GM23248 (cell line): ENCODE data around the gene COX4I1. TPM values are rescaled to one million over a fixed set of nuclear protein-coding genes. Genes with fewer than 3 reads are reported as not detected.
"Not testable (repeated sequence)": the region's sequence is repeated elsewhere in the genome, so short reads cannot be mapped to it uniquely, and the experiment has no call there.

ENCODE experiments used
- DNase-seq: peaks from one replicate; pipeline ENCODE4 v3.0.0-alpha.2; 2015
- H2AFZ ChIP-seq: fragments of 200-600 bp; sonication (generic); 2 replicates; pipeline ENCODE4 v1.6.1; 2016; ENCODE audit warnings: antibody characterized with exemption
- H3F3A ChIP-seq: fragments of 200-600 bp; sonication (generic); 2 replicates; pipeline ENCODE4 v1.6.1; 2016; ENCODE audit warnings: mild to moderate bottlenecking, antibody characterized with exemption, mixed run types; ENCODE audit not compliant: insufficient read depth
- H3K27ac ChIP-seq: fragments of 200-600 bp; sonication (generic); 2 replicates; pipeline ENCODE4 v1.5.1; 2016; ENCODE audit warnings: mild to moderate bottlenecking
- H3K27me3 ChIP-seq: fragments of 200-600 bp; sonication (generic); replicated peaks from 2 replicates; pipeline ENCODE4 v1.6.1; 2016; ENCODE audit warnings: mild to moderate bottlenecking; ENCODE audit not compliant: insufficient read depth
- H3K36me3 ChIP-seq: fragments of 200-600 bp; sonication (generic); 2 replicates; pipeline ENCODE4 v1.6.1; 2016; ENCODE audit warnings: low read depth, mild to moderate bottlenecking
- H3K4me1 ChIP-seq: fragments of 200-600 bp; sonication (generic); 2 replicates; pipeline ENCODE4 v1.6.1; 2016; ENCODE audit warnings: mild to moderate bottlenecking; ENCODE audit not compliant: insufficient read depth
- H3K4me2 ChIP-seq: fragments of 200-600 bp; sonication (generic); one replicate; pipeline ENCODE4 v1.6.1; 2016; ENCODE audit warnings: mild to moderate bottlenecking; ENCODE audit not compliant: unreplicated experiment
- H3K4me3 ChIP-seq: fragments of 200-600 bp; sonication (generic); 2 replicates; pipeline ENCODE4 v1.5.1; 2016; ENCODE audit warnings: mild to moderate bottlenecking
- H3K79me2 ChIP-seq: fragments of 200-600 bp; sonication (generic); 2 replicates; pipeline ENCODE4 v1.6.1; 2016; ENCODE audit warnings: mild to moderate bottlenecking; ENCODE audit not compliant: insufficient read depth
- H3K9ac ChIP-seq: fragments of 200-600 bp; sonication (generic); 2 replicates; pipeline ENCODE4 v1.6.1; 2016; ENCODE audit warnings: mild to moderate bottlenecking
- H3K9me2 ChIP-seq: fragments of 200-600 bp; sonication (generic); 2 replicates; pipeline ENCODE4 v1.6.1; 2016; ENCODE audit warnings: mixed run types, mild to moderate bottlenecking, moderate library complexity; ENCODE audit not compliant: insufficient read depth
- H3K9me3 ChIP-seq: fragments of 200-600 bp; sonication (generic); one replicate; pipeline ENCODE4 v1.6.1; 2017; ENCODE audit warnings: low read depth
- H4K20me1 ChIP-seq: fragments of 200-600 bp; sonication (generic); 2 replicates; pipeline ENCODE4 v1.6.0; 2016; ENCODE audit not compliant: insufficient read depth
- EZH2 ChIP-seq: fragments of 200-600 bp; sonication (generic); IDR thresholded peaks from 2 replicates; pipeline ENCODE4 v1.6.1; 2018; ENCODE audit warnings: antibody characterized with exemption, mild to moderate bottlenecking; ENCODE audit not compliant: insufficient read depth, poor library complexity, severe bottlenecking
- EZH2phosphoT487 ChIP-seq: fragments of 200-600 bp; sonication (generic); IDR thresholded peaks from 2 replicates; pipeline ENCODE4 v1.6.1; 2018; ENCODE audit warnings: antibody characterized with exemption, moderate library complexity, mild to moderate bottlenecking, low read depth; ENCODE audit not compliant: insufficient read depth
- WGBS, 2 experiments: methylation state at CpG; one replicate each; pipeline ENCODE4 v1.1.6; 2015 to 2017; ENCODE audit warnings: low lambda C conversion rate in 2 of 2, low coverage in 1 of 2; ENCODE audit errors: missing lambda C conversion rate in 2 of 2; 5-methylcytosine and 5-hydroxymethylcytosine counted together
- in situ Hi-C: fragments of 300-500 bp; cut with MboI; formaldehyde crosslinking; loops from 2 replicates; pipeline ENCODE4 v1.15.0; 2020
- polyA plus RNA-seq: library from polyadenylated mRNA; unstranded; fragments of >200 nt; fragmentation: Nextera tagmentation; extraction: Ambion mirVana; gene quantifications from 2 replicates; pipeline ENCODE4 v1.2.1, GENCODE V29; 2016
- total RNA-seq: library from RNA; depleted of rRNA; stranded (reverse); fragments of >200 nt; shearing (Covaris generic); gene quantifications from 2 replicates; pipeline ENCODE4 v1.2.3, GENCODE V29; 2014

Gene COX4I1
- total and polyA plus RNA-seq, 2 experiments from 2014 or later: 390 to 566 TPM

DNA sequence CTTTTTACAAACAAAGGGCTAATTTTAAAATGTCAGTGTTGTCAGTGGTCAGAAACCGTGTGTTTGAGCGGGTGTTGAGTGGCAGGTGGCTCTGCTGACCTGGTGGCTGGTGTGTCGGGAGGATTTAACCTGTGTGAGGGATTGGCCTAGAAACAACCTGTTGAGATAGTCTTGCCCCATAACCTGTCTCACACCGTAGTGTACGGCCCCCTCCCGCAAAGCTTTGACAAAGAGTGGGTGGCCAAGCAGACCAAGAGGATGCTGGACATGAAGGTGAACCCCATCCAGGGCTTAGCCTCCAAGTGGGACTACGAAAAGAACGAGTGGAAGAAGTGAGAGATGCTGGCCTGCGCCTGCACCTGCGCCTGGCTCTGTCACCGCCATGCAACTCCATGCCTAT lies 7.0 kb downstream of the COX4I1 start:
- no peaks in the 10 kb centered on the region for H3K4me1 ChIP-seq
- in situ Hi-C loops: no loop called here

DNA sequence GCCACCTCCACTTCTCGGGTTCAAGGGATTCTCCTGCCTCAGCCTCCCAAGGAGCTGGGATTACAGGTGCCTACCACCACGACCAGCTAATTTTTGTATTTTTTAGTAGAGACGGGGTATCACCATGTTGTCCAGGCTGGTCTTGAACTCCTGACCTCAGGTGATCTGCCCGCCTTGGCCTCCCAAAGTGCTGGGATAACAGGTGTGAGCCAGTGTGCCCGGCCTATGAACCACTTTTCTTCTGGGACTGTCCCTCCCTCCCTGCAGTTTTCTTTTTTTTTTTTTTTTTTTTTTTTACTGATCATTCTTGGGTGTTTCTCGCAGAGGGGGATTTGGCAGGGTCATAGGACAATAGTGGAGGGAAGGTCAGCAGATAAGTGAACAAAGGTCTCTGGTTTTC lies 7.8 kb downstream of the COX4I1 start:
- in situ Hi-C loops, H3K4me1 ChIP-seq, H3K4me3 ChIP-seq, H3K9me3 ChIP-seq, H3F3A ChIP-seq, H3K9ac ChIP-seq, H3K27ac ChIP-seq, H4K20me1 ChIP-seq, H2AFZ ChIP-seq, H3K4me2 ChIP-seq, DNase-seq, H3K9me2 ChIP-seq: not testable (repeated sequence)
- Histone ChIP-seq H3K27me3 (peaks cover 16% of the 10 kb centered on the region), H3K79me2 (peaks cover 25% of the 10 kb centered on the region), H3K36me3 (peaks cover 34% of the 10 kb centered on the region; the same call in 1 of the 2 replicates)
- 87 to 89% methylated on average over 5 to 6 of the region's 6 CpGs for WGBS, 2 experiments

More for the DNA sequence above, 7.0 kb downstream of the COX4I1 start:
- Histone ChIP-seq H3K27ac (no peak overlapping the region), H3K27me3 (peaks cover 8% of the 10 kb centered on the region), H3K9me3 (no peaks in the 10 kb centered on the region), H4K20me1 (no peaks in the 10 kb centered on the region; the same call in none of the 2 replicates), H3K79me2 (peaks cover 31% of the 10 kb centered on the region), H3K36me3 (peaks cover 42% of the 10 kb centered on the region), H3K9me2 (no peaks in the 10 kb centered on the region), H3K9ac (no peak overlapping the region), H2AFZ (no peak overlapping the region), H3F3A (0 out of 2 replicates have a peak, but pooled peaks cover 4% of the 10 kb centered on the region), H3K4me3 (no peak overlapping the region), H3K4me2 (no peak overlapping the region)
- DNase-seq: no peak
- WGBS, 2 experiments: 93 to 96% methylated on average over 11 of the region's 11 CpGs
- TF ChIP-seq EZH2phosphoT487 (no peak), EZH2 (no peak)

DNA sequence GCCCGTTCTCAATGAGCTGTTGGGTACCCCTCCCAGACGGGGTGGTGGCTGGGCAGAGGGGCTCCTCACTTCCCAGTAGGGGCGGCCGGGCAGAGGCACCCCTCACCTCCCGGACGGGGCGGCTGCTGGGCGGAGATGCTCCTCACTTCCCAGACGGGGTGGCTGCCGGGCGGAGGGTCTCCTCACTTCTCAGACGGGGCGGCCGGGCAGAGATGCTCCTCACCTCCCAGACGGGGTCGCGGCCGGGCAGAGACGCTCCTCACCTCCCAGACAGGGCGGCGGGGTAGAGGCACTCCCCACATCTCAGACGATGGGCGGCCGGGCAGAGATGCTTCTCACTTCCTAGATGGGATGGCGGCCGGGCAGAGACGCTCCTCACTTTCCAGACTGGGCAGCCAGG lies 8.6 kb downstream of the COX4I1 start:
- H3K9me3 ChIP-seq, H3K4me2 ChIP-seq, H3K4me3 ChIP-seq, H3K4me1 ChIP-seq, H3F3A ChIP-seq, H3K9me2 ChIP-seq, H3K27ac ChIP-seq, H4K20me1 ChIP-seq, H3K9ac ChIP-seq, H2AFZ ChIP-seq, DNase-seq, in situ Hi-C loops: not testable (repeated sequence)
- Histone ChIP-seq H3K27me3 (peaks cover 23% of the 10 kb centered on the region), H3K36me3 (peaks cover 27% of the 10 kb centered on the region; the same call in 1 of the 2 replicates), H3K79me2 (peaks cover 18% of the 10 kb centered on the region)
- WGBS, 2 experiments: 83 to 94% methylated on average over 2 to 19 of the region's 27 CpGs

DNA sequence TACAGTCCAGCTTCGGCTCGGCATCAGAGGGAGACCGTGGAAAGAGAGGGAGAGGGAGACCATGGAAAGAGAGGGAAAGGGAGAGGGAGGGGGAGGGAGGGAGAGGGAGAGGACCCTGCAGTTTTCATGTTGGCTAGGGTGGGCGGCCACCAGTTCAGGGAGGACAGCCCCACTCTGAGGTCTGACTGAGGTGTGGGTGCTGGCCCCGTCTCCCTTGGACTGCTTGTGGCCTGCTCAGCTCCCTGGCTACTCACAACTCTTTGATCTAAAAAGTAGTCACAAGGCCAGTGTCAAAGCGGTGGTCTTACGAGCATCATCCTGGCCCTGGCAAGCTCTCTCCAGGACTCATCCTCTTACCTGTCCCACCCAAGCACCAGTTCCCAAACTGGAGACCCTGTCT lies 9.4 kb downstream of the COX4I1 start:
- Histone ChIP-seq H3K9ac (no peak overlapping the region), H3K36me3 (peaks cover 23% of the 10 kb centered on the region; the same call in 1 of the 2 replicates), H3K27me3 (peaks cover 32% of the 10 kb centered on the region), H3K4me1 (no peaks in the 10 kb centered on the region), H4K20me1 (no peaks in the 10 kb centered on the region; the same call in 1 of the 2 replicates), H3F3A (0 out of 2 replicates have a peak, but pooled peaks cover 4% of the 10 kb centered on the region), H3K4me3 (no peak overlapping the region), H3K79me2 (peaks cover 10% of the 10 kb centered on the region), H3K27ac (no peak overlapping the region), H3K4me2 (no peak overlapping the region), H3K9me3 (no peaks in the 10 kb centered on the region), H3K9me2 (no peaks in the 10 kb centered on the region), H2AFZ (no peak overlapping the region)
- in situ Hi-C loops: no loop called here
- no peak for DNase-seq
- TF ChIP-seq EZH2phosphoT487 (no peak), EZH2 (no peak)
- WGBS, 2 experiments: 91% methylated on average over 6 to 7 of the region's 7 CpGs

DNA sequence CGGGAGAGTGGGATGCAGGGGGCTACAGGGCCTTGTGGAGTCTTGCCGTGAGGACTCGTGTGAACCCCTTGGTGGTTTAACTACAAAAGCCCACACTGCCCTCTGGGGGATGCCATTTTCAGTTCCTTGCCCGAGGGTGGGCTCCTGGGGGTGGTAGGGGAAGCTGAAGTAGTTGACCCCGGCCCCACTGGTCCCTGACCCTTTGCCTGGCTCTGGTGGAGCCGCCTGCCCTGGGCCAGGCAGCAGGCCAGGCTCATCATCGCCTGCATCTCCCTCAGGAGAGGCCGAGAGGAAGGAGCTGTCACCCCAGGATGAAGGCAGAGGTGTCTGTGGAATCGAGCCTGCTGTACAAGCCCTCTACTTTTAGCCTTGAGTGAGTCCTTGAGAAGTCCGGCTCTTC lies 10.2 kb downstream of the COX4I1 start:
- Histone ChIP-seq H3K79me2 (peaks cover 7% of the 10 kb centered on the region; the same call in 1 of the 2 replicates), H3K4me3 (no peak overlapping the region), H4K20me1 (no peaks in the 10 kb centered on the region; the same call in 1 of the 2 replicates), H3F3A (0 out of 2 replicates have a peak, but pooled peaks cover 4% of the 10 kb centered on the region), H3K9ac (no peak overlapping the region), H2AFZ (no peak overlapping the region), H3K36me3 (peaks cover 20% of the 10 kb centered on the region; the same call in 1 of the 2 replicates), H3K9me3 (no peaks in the 10 kb centered on the region), H3K4me1 (no peaks in the 10 kb centered on the region), H3K27me3 (peaks cover 39% of the 10 kb centered on the region), H3K9me2 (no peaks in the 10 kb centered on the region), H3K27ac (no peak overlapping the region), H3K4me2 (no peak overlapping the region)
- WGBS, 2 experiments: 70 to 71% methylated on average over 10 of the region's 10 CpGs
- DNase-seq: no peak
- TF ChIP-seq EZH2phosphoT487: no peak
- no peak for TF ChIP-seq EZH2
- in situ Hi-C loops: no loop called here
